Right hindlimb (tissue), 1 donor: ENCODE results near the gene LRIG1.
A peak's percentile ranks its signal among the peaks of the same experiment; 100 is the strongest.
"Not testable (repeated sequence)": the region's sequence is repeated elsewhere in the genome, so short reads cannot be mapped to it uniquely, and the experiment has no call there.

Experiments used
- DNase-seq: peaks from one replicate; pipeline ENCODE4 v3.0.0-alpha.2; 2018

Gene LRIG1

DNA sequence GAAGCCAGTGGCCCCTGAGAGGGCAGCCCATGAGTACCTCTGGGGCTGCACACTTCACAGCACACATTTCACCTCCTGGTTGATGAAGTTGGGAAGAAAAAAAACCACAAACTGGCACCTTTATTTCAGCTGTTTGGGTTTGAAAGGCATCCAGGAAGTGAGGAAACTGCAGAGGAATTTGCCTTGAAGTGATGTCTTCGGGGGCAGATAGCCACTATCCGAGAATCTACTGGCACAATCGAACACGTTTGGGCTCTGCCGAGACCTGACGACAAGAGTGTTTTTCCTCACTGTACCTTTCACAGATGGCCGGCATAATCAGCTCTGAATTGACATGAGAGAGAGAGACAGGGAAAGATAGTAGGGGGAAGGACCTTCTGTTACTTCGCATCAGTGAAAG is 59.7 kb downstream of the LRIG1 start:
- DNase-seq = no peak

GRCh38 chr3:66439666-66440344 is 61.0 kb downstream of the LRIG1 start:
- DNase-seq = no peak

- no peak for DNase-seq
Measured at GRCh38 chr3:66438046-66438445, 62.8 kb downstream of the LRIG1 start.

- no peak for DNase-seq
Measured at GRCh38 chr3:66437341-66437929, 63.4 kb downstream of the LRIG1 start.

DNA sequence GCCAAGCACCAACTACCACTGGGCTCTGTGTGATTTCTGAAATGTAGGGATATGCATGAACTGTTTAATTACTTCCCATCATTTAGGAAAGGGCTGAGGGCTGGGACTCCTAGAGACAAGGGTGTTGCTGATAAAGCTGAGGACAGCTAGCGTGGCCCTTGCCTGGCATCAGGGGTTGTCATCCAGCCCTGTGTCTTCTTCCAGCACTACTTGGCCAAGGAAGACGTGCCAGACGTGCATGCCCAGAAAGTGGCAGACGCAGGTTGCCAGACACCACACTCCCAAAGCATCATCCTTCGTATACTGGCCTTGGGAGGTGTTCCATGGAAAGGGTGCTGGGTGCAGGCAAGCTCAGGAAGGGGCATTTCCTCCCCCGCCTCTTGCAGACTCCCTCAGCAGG is 64.8 kb downstream of the LRIG1 start:
- DNase-seq = no peak

- DNase-seq = no peak
Measured at GRCh38 chr3:66434726-66435125, 66.1 kb downstream of the LRIG1 start.

- no peak for DNase-seq
Measured at GRCh38 chr3:66433522-66433782, 67.4 kb downstream of the LRIG1 start.

GRCh38 chr3:66432767-66433521 is 67.9 kb downstream of the LRIG1 start:
- DNase-seq = no peak

DNA sequence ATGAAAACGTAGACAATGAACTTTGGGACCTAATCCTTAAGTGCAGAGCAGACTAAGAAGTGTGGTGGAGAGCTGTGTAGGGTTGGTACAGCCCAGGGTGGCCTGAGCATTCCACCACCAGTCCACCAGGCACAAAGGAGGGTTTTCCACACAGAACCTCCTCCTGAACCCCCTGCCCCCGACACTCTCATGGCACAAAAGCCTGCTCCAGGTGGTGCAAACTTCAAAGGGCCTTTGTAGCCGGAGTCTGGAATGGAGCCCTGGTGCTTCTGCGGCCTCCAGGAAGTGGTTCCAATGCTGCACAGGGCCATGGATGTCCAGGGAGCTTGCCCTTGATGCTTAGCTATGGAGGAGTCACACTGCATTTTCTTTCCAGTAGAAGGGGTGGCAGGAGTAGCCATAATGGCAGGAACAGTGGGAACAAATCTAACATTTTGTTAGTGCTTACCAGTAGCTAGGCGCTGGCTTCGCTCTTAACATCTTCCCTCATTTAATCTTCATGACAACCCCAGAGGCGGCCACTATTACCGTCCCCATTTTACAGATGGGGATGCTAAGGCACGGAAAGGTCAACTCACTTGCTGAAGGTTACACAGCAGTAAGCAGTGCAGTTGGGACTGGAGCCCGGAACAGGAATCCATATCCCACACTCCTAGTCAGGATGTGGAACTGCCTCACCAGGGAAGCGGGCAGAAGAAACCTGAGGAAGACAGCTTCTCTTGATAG is 68.6 kb downstream of the LRIG1 start:
- no peak for DNase-seq

DNA sequence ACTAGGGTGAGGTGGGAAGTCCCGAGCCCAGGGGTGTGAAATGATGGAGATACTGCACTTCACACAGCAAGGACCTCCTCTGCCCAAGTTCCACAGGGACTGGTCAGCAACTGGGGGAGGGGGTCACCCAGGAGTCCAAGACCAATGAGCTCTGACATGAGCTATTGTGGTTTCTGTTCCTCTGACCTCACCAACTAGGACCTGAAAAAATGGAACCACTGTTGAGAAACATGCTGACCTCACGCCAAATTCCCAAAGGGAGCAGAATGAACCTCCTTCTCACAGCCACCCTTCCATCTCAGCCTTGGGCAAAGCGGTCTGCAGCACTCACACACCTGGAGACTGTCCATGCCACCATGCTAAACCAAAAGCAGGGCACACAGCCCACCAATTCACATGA is 69.3 kb downstream of the LRIG1 start:
- no peak for DNase-seq

- DNase-seq = no peak
Measured at GRCh38 chr3:66430876-66431275, 69.9 kb downstream of the LRIG1 start.

GRCh38 chr3:66428733-66429132 is 72.1 kb downstream of the LRIG1 start:
- peak; percentile 71 for DNase-seq

- DNase-seq = no peak
Measured at GRCh38 chr3:66427951-66428474, 72.8 kb downstream of the LRIG1 start.

DNA sequence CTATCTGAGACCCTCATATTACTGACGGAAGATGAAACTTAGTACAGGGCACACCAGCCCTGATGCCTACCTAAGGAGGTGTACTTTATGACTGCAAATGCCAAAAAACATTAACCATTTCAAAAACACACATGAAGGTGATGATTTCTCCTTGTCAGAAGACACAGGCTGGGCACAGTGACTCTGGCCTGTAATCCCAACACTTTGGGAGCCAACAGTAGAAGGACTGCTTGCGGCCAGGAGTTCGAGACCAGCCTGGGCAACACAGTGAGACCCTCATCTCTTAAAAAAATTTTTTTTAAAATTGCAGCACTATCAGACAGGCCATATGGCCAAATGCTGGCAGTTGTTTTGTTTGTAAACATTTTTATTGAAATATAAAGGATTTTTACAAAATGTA is 73.5 kb downstream of the LRIG1 start:
- no peak for DNase-seq

GRCh38 chr3:66426135-66426534 is 74.7 kb downstream of the LRIG1 start:
- no peak for DNase-seq

GRCh38 chr3:66425576-66426114 is 75.2 kb downstream of the LRIG1 start:
- no peak for DNase-seq

- DNase-seq = no peak
Measured at GRCh38 chr3:66425032-66425431, 75.8 kb downstream of the LRIG1 start.

- no peak for DNase-seq
Measured at GRCh38 chr3:66423791-66424190, 77.0 kb downstream of the LRIG1 start.

- not testable (repeated sequence) for DNase-seq
Measured at GRCh38 chr3:66421893-66422292, 78.9 kb downstream of the LRIG1 start.

DNA sequence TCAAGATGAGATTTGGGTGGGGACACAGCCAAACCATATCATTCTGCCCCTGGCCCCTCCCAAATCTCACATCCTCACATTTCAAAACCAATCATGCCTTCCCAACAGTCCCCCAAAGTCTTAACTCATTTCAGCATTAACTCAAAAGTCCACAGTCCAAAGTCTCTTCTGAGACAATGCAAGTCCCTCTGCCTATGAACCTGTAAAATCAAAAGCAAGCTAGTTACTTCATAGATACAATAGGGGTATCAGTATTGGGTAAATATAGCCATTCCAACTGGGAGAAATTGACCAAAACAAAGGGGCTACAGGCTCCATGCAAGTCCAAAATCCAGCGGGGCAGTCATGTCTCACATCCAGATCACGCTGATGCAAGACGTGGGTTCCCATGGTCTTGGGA is 79.7 kb downstream of the LRIG1 start:
- DNase-seq = not testable (repeated sequence)

DNA sequence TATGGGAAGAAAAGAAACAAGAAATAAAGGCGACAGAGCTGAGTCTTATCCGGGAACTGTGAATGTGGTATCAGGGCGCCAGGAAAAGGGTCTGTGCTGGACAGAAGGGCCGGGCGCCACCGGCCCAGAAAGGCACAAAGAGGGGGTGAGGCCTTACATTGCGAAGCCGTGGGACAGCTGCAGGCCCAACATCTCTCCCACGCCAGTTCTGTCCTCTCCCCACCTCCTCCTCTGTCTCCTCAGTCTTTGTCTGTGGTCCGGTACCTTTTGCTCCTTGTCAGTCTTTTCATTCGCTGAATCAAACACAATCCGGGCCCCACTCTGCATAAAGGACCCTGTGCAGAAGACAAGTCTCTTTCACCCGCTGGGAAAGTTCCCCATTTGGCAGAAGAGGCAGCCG is 81.8 kb downstream of the LRIG1 start:
- DNase-seq = no peak

GRCh38 chr3:66418475-66418931 is 82.3 kb downstream of the LRIG1 start:
- no peak for DNase-seq
